Measurements from ENCODE around the gene KIAA2012.

KIAA2012 gene

GRCh38 chr2:202147775-202148174, 74.7 kb downstream of the KIAA2012 start:
- no peak overlapping the region for H3K9ac ChIP-seq (ENCODE audit: low read length)
- H3K9me3 ChIP-seq (ENCODE audit: control insufficient read depth, low read length) = no peaks in the 10 kb centered on the region
- H3K4me3 ChIP-seq (ENCODE audit: low read length) = no peak overlapping the region
- H3K36me3 ChIP-seq (ENCODE audit: control insufficient read depth, insufficient read depth, low read length) = no peaks in the 10 kb centered on the region
- H3K4me1 ChIP-seq (ENCODE audit: control insufficient read depth, insufficient read depth, low read length) = peaks cover 9% of the 10 kb centered on the region
- H3K27me3 ChIP-seq (ENCODE audit: control insufficient read depth, insufficient read depth, low read length) = no peaks in the 10 kb centered on the region

- Histone ChIP-seq H3K4me1 (ENCODE audit: control insufficient read depth, insufficient read depth, low read length) (peaks cover 9% of the 10 kb centered on the region), H3K4me3 (ENCODE audit: low read length) (no peak overlapping the region), H3K36me3 (ENCODE audit: control insufficient read depth, insufficient read depth, low read length) (no peaks in the 10 kb centered on the region), H3K27me3 (ENCODE audit: control insufficient read depth, insufficient read depth, low read length) (no peaks in the 10 kb centered on the region), H3K9ac (ENCODE audit: low read length) (peak overlapping the region; percentile 37), H3K9me3 (ENCODE audit: control insufficient read depth, low read length) (no peaks in the 10 kb centered on the region)
Measured at GRCh38 chr2:202148515-202149154, 75.6 kb downstream of the KIAA2012 start.

- H3K4me3 ChIP-seq (ENCODE audit: low read length) = no peak overlapping the region
Measured at GRCh38 chr2:202149155-202149762, 76.2 kb downstream of the KIAA2012 start.

GRCh38 chr2:202149936-202150335, 76.9 kb downstream of the KIAA2012 start:
- Histone ChIP-seq H3K36me3 (ENCODE audit: control insufficient read depth, insufficient read depth, low read length) (no peaks in the 10 kb centered on the region), H3K4me3 (ENCODE audit: low read length) (no peak overlapping the region), H3K9ac (ENCODE audit: low read length) (no peak overlapping the region), H3K27me3 (ENCODE audit: control insufficient read depth, insufficient read depth, low read length) (no peaks in the 10 kb centered on the region), H3K9me3 (ENCODE audit: control insufficient read depth, low read length) (no peaks in the 10 kb centered on the region), H3K4me1 (ENCODE audit: control insufficient read depth, insufficient read depth, low read length) (peaks cover 9% of the 10 kb centered on the region)

More at GRCh38 chr2:202149155-202149762, 76.2 kb downstream of the KIAA2012 start:
- no peaks in the 10 kb centered on the region for H3K9me3 ChIP-seq (ENCODE audit: control insufficient read depth, low read length)
- peaks cover 9% of the 10 kb centered on the region for H3K4me1 ChIP-seq (ENCODE audit: control insufficient read depth, insufficient read depth, low read length)
- H3K9ac ChIP-seq (ENCODE audit: low read length) = peak overlapping the region; percentile 37
- H3K36me3 ChIP-seq (ENCODE audit: control insufficient read depth, insufficient read depth, low read length) = no peaks in the 10 kb centered on the region
- H3K27me3 ChIP-seq (ENCODE audit: control insufficient read depth, insufficient read depth, low read length) = no peaks in the 10 kb centered on the region

GRCh38 chr2:202152104-202152715, 79.2 kb downstream of the KIAA2012 start:
- H3K27me3 ChIP-seq (ENCODE audit: control insufficient read depth, insufficient read depth, low read length) = no peaks in the 10 kb centered on the region
- H3K9me3 ChIP-seq (ENCODE audit: control insufficient read depth, low read length) = no peaks in the 10 kb centered on the region
- peaks cover 9% of the 10 kb centered on the region for H3K4me1 ChIP-seq (ENCODE audit: control insufficient read depth, insufficient read depth, low read length)
- no peak overlapping the region for H3K4me3 ChIP-seq (ENCODE audit: low read length)
- no peaks in the 10 kb centered on the region for H3K36me3 ChIP-seq (ENCODE audit: control insufficient read depth, insufficient read depth, low read length)
- H3K9ac ChIP-seq (ENCODE audit: low read length) = no peak overlapping the region

- no peak overlapping the region for H3K4me3 ChIP-seq (ENCODE audit: low read length)
- peaks cover under 1% of the 10 kb centered on the region for H3K4me1 ChIP-seq (ENCODE audit: control insufficient read depth, insufficient read depth, low read length)
- no peaks in the 10 kb centered on the region for H3K9me3 ChIP-seq (ENCODE audit: control insufficient read depth, low read length)
- H3K27me3 ChIP-seq (ENCODE audit: control insufficient read depth, insufficient read depth, low read length) = no peaks in the 10 kb centered on the region
- H3K9ac ChIP-seq (ENCODE audit: low read length) = no peak overlapping the region
- H3K36me3 ChIP-seq (ENCODE audit: control insufficient read depth, insufficient read depth, low read length) = no peaks in the 10 kb centered on the region
Measured at GRCh38 chr2:202154613-202155012, 81.6 kb downstream of the KIAA2012 start.

GRCh38 chr2:202157211-202157990, 84.3 kb downstream of the KIAA2012 start:
- H3K36me3 ChIP-seq (ENCODE audit: control insufficient read depth, insufficient read depth, low read length) = no peaks in the 10 kb centered on the region
- no peaks in the 10 kb centered on the region for H3K9me3 ChIP-seq (ENCODE audit: control insufficient read depth, low read length)
- no peak overlapping the region for H3K9ac ChIP-seq (ENCODE audit: low read length)
- no peak overlapping the region for H3K4me3 ChIP-seq (ENCODE audit: low read length)
- H3K27me3 ChIP-seq (ENCODE audit: control insufficient read depth, insufficient read depth, low read length) = no peaks in the 10 kb centered on the region
- H3K4me1 ChIP-seq (ENCODE audit: control insufficient read depth, insufficient read depth, low read length) = no peaks in the 10 kb centered on the region

- H3K4me1 ChIP-seq (ENCODE audit: control insufficient read depth, insufficient read depth, low read length) = no peaks in the 10 kb centered on the region
- H3K9ac ChIP-seq (ENCODE audit: low read length) = no peak overlapping the region
- H3K27me3 ChIP-seq (ENCODE audit: control insufficient read depth, insufficient read depth, low read length) = no peaks in the 10 kb centered on the region
- no peaks in the 10 kb centered on the region for H3K9me3 ChIP-seq (ENCODE audit: control insufficient read depth, low read length)
- no peaks in the 10 kb centered on the region for H3K36me3 ChIP-seq (ENCODE audit: control insufficient read depth, insufficient read depth, low read length)
- H3K4me3 ChIP-seq (ENCODE audit: low read length) = no peak overlapping the region
Measured at GRCh38 chr2:202158796-202159195, 85.7 kb downstream of the KIAA2012 start.

GRCh38 chr2:202161151-202161835, 88.2 kb downstream of the KIAA2012 start:
- Histone ChIP-seq H3K36me3 (ENCODE audit: control insufficient read depth, insufficient read depth, low read length) (no peaks in the 10 kb centered on the region), H3K9me3 (ENCODE audit: control insufficient read depth, low read length) (no peaks in the 10 kb centered on the region), H3K9ac (ENCODE audit: low read length) (no peak overlapping the region), H3K4me3 (ENCODE audit: low read length) (no peak overlapping the region), H3K4me1 (ENCODE audit: control insufficient read depth, insufficient read depth, low read length) (no peaks in the 10 kb centered on the region), H3K27me3 (ENCODE audit: control insufficient read depth, insufficient read depth, low read length) (no peaks in the 10 kb centered on the region)

- H3K27me3 ChIP-seq (ENCODE audit: control insufficient read depth, insufficient read depth, low read length) = no peaks in the 10 kb centered on the region
- H3K4me1 ChIP-seq (ENCODE audit: control insufficient read depth, insufficient read depth, low read length) = no peaks in the 10 kb centered on the region
- H3K9ac ChIP-seq (ENCODE audit: low read length) = no peak overlapping the region
- no peak overlapping the region for H3K4me3 ChIP-seq (ENCODE audit: low read length)
- no peaks in the 10 kb centered on the region for H3K9me3 ChIP-seq (ENCODE audit: control insufficient read depth, low read length)
- H3K36me3 ChIP-seq (ENCODE audit: control insufficient read depth, insufficient read depth, low read length) = no peaks in the 10 kb centered on the region
Measured at GRCh38 chr2:202164411-202164810, 91.4 kb downstream of the KIAA2012 start.

GRCh38 chr2:202165208-202165607, 92.2 kb downstream of the KIAA2012 start:
- no peaks in the 10 kb centered on the region for H3K9me3 ChIP-seq (ENCODE audit: control insufficient read depth, low read length)
- H3K4me3 ChIP-seq (ENCODE audit: low read length) = no peak overlapping the region
- H3K27me3 ChIP-seq (ENCODE audit: control insufficient read depth, insufficient read depth, low read length) = no peaks in the 10 kb centered on the region
- H3K4me1 ChIP-seq (ENCODE audit: control insufficient read depth, insufficient read depth, low read length) = no peaks in the 10 kb centered on the region
- H3K36me3 ChIP-seq (ENCODE audit: control insufficient read depth, insufficient read depth, low read length) = no peaks in the 10 kb centered on the region
- no peak overlapping the region for H3K9ac ChIP-seq (ENCODE audit: low read length)
